Measurements from ENCODE around the gene TRIB2. TPM values are rescaled to one million over a fixed set of nuclear protein-coding genes. Genes with fewer than 3 reads are reported as not detected.

The TRIB2 gene
- total RNA-seq, 1 donor from 2014 or later: 12.7 TPM

DNA sequence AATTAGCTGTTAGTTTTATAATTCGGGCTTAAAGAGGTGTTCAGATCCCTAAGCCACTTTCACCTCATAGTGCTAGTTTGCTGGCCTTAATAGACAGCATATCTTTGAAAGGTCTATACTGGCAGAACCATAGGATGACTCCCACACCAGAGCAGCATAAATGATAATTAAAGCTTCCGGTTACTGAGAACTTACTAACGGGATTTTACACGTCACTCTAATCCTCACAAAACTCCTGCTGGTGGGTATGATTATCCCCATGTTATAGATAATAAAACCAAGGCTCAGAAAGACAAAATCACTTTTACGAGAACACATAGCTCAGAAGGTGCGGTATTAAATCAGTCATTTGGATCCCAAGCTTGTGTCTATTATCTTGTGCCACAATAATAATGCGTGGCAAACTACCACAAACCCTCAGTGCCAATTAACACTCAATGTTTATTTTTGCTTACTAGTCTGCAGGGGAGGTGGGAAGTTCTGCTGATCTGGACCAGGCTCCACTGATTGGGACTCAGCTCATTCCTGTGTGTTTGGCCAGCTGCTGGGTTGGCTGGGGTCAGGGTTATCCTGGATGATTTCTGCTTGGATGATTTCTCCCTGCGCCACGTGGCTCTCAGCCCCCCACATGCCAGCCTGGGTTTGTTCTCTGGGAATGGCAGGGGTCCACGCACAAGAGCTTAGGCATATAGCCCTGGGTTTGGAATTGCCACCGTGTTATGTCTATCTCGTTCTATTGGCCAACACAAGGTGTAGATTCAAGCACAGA is 62.3 kb downstream of the TRIB2 start:
- ATAC-seq: no peak

GRCh38 chr2:12781329-12781728 is 64.6 kb downstream of the TRIB2 start:
- no peak for ATAC-seq

DNA sequence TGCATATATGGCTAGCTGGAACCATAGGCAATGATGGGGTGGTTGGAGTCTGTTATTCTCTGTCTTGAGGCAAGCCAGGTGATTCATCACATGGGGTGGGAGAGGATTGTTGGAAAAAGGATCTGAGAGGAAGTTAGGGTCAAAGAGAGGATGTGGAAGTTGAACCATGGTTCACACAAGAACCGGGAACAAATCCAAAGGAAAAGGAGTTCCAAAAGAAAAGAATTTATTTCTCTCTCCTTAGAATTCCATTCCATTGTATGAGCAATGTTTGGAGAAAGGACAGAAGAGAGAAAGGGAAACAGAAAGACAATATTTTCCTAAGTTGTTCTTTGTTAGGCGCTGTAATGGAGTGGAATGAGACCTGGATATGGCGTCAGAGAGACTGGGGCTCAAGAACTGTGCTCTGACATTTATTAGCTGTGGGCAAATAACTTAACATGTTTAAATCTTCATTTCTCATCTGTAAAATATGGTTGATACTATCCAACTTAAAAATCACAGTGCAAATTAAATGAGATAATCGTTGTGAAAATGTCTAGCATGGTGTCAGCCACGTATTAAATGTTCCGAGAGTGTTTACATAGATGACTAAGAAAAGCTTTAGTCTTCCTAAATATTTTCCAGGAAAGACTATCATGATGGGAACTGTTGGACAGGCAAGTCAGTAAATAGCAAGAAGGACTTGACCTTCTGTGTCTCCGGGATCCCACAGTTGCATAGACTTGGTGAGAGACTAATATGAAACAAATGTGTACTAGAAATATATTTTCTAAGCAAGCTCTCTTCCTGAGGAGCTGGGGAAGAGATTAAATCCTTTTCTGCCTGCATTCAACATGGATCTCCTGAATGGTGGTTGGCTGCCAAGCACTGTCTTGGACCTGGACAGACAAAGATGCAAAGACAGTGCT is 71.4 kb downstream of the TRIB2 start:
- no peak for ATAC-seq

DNA sequence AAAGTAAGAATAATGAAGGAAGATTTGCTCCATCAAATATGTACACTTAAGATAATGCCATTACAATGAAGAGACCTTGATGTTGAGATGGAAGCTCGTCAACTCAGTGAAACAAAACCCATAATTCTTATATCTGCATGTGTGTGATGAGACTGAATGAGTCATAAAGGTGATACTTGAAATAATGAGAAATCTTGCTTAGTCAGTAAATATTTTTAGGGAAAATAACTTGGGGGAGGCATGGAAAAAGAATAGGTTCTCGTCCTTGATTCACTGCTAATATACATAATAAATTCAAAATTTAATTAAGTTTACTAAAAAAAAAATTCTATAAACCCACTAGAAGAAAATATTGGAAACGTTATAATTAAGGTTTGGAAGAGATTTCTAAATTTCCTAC is 75.2 kb downstream of the TRIB2 start:
- no peak for ATAC-seq
